Esophagus muscularis mucosa (tissue), 4 donors: ENCODE results near the gene GHR. TPM values are rescaled to one million over a fixed set of nuclear protein-coding genes. Genes with fewer than 3 reads are reported as not detected.
"Not testable (repeated sequence)": the region's sequence is repeated elsewhere in the genome, so short reads cannot be mapped to it uniquely, and the experiment has no call there.

ENCODE experiments used
- DNase-seq: peaks from one replicate; pipeline ENCODE4 v3.0.0-alpha.2; 2017; ENCODE audit errors: extremely low spot score
- H3K27ac ChIP-seq, 4 donors: fragments of 200-600 bp; sonication (generic); replicated peaks in 1 of 4; 1 replicate in 3 of 4; 2 replicates in 1 of 4; pipeline ENCODE4 v1.5.1; 2016 to 2019; ENCODE audit warnings: mild to moderate bottlenecking in 1 of 4
- H3K27me3 ChIP-seq, 4 donors: fragments of 200-600 bp; sonication (generic); one replicate each; pipeline versions ENCODE4 v1.5.1 to v1.6.0; 2016 to 2019
- H3K36me3 ChIP-seq, 4 donors: fragments of 200-600 bp; sonication (generic); one replicate each; pipeline ENCODE4 v1.5.1; 2016 to 2019
- H3K4me1 ChIP-seq, 4 donors: fragments of 200-600 bp; sonication (generic); one replicate each; pipeline ENCODE4 v1.5.1; 2016 to 2019
- H3K4me3 ChIP-seq, 4 donors: fragments of 200-600 bp; sonication (generic); 1 replicate in 2 of 4; 2 replicates in 2 of 4; pipeline ENCODE4 v1.5.1; 2016 to 2019; ENCODE audit warnings: mild to moderate bottlenecking in 4 of 4, moderate library complexity in 1 of 4
- H3K9me3 ChIP-seq, 4 donors: fragments of 200-600 bp; sonication (generic); 1 replicate in 3 of 4; 2 replicates in 1 of 4; pipeline ENCODE4 v1.5.1; 2016 to 2019
- EP300 ChIP-seq: sonication (generic); formaldehyde crosslinking; IDR thresholded peaks from one replicate; pipeline ENCODE4 v1.6.1; 2017; ENCODE audit warnings: antibody characterized with exemption
- POLR2A ChIP-seq: fragments of 450-650 bp; IDR thresholded peaks from one replicate; pipeline ENCODE4 v1.6.1; 2017; ENCODE audit warnings: antibody characterized with exemption, moderate library complexity, mild to moderate bottlenecking, low read depth
- POLR2AphosphoS5 ChIP-seq, 2 donors: sonication (generic); formaldehyde crosslinking; IDR thresholded peaks; one replicate each; pipeline ENCODE4 v1.6.1; 2017; ENCODE audit warnings: antibody characterized with exemption in 2 of 2
- WGBS: methylation state at CpG from one replicate; pipeline ENCODE4 v1.1.5; 2018; 5-methylcytosine and 5-hydroxymethylcytosine counted together
- intact Hi-C: fragments of 100-400 bp; cut with DNase I; formaldehyde crosslinking; loops from one replicate; pipeline ENCODE4 v1.15.1; 2023
- total RNA-seq, 4 donors: library from RNA; depleted of rRNA; stranded (reverse); fragments of >200 nt; gene quantifications; one replicate each; pipeline versions ENCODE4 v1.1.0 to v1.2.1, GENCODE V29; 2016
- TF ChIP-seq, protein P1 (sequence below), 3 experiments: fragments of 200-600 bp in 2 of 3; fragments of 450-650 bp in 1 of 3; sonication (generic) in 2 of 3; IDR thresholded peaks; one replicate each; pipeline ENCODE4 v1.5.1; 2017 to 2019; ENCODE audit warnings: antibody characterized with exemption in 3 of 3, mild to moderate bottlenecking in 2 of 3, moderate library complexity in 1 of 3

GHR gene
- total RNA-seq, 4 donors from 2014 or later, result 5.3 to 9.1 (median 6.5) TPM

GRCh38 chr5:42570966-42571960 lies 148.0 kb downstream of the GHR start:
- DNase-seq, result no peak
- Histone ChIP-seq H3K9me3 (no peaks in the 10 kb centered on the region), H3K36me3 (no peaks in the 10 kb centered on the region), H3K27me3 (no peaks in the 10 kb centered on the region), H3K4me3 (no peak overlapping the region), H3K27ac (no peak overlapping the region), H3K4me1 (peaks cover 22 to 30% (median 25%) of the 10 kb centered on the region in 4 donors)
- 72% methylated on average over 8 of the region's 8 CpGs for WGBS
- no peak for TF ChIP-seq EP300
- no peak for TF ChIP-seq POLR2A
- TF ChIP-seq, protein P1, sequence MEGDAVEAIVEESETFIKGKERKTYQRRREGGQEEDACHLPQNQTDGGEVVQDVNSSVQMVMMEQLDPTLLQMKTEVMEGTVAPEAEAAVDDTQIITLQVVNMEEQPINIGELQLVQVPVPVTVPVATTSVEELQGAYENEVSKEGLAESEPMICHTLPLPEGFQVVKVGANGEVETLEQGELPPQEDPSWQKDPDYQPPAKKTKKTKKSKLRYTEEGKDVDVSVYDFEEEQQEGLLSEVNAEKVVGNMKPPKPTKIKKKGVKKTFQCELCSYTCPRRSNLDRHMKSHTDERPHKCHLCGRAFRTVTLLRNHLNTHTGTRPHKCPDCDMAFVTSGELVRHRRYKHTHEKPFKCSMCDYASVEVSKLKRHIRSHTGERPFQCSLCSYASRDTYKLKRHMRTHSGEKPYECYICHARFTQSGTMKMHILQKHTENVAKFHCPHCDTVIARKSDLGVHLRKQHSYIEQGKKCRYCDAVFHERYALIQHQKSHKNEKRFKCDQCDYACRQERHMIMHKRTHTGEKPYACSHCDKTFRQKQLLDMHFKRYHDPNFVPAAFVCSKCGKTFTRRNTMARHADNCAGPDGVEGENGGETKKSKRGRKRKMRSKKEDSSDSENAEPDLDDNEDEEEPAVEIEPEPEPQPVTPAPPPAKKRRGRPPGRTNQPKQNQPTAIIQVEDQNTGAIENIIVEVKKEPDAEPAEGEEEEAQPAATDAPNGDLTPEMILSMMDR (IDR thresholded peaks at IDR 0.05), result no peak
- TF ChIP-seq POLR2AphosphoS5 (IDR thresholded peaks at IDR 0.05), result no peak
- intact Hi-C loops, result no loop called here

- Histone ChIP-seq H3K27ac (no peak overlapping the region), H3K27me3 (no peaks in the 10 kb centered on the region), H3K9me3 (no peaks in the 10 kb centered on the region), H3K4me1 (peaks cover 12 to 21% (median 16%) of the 10 kb centered on the region in 4 donors), H3K4me3 (no peak overlapping the region), H3K36me3 (no peaks in the 10 kb centered on the region)
- TF ChIP-seq, protein P1 (IDR thresholded peaks at IDR 0.05), result no peak
- TF ChIP-seq EP300 (no peak), POLR2A (no peak), POLR2AphosphoS5 (IDR thresholded peaks at IDR 0.05) (no peak)
- 84% methylated on average over 3 of the region's 3 CpGs for WGBS
- intact Hi-C loops, result no loop called here
- DNase-seq, result no peak
Observed at GRCh38 chr5:42572313-42572712, 149.1 kb downstream of the GHR start.

DNA sequence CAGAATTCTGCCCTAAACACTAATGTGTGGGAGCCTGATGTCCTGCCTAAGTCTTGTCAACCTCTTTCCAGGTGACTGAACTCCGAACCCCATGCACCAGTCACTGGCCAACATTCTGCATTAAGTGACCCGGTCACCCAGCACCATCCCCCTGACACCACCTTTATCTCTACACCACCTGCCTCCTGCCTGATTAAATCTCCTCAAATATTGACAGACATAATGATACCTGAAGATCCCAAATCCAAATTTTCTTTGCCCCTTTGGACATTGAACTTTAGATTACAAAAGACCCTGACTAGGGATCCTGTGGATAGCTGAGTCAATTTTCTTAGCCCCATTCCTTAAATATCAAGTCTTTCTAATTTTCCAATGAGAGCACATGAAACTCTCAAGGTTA lies 150.1 kb downstream of the GHR start:
- no peaks in the 10 kb centered on the region for H3K27me3 ChIP-seq
- WGBS, result 89% methylated on average over 2 of the region's 2 CpGs
- peaks cover 8 to 13% (median 11%) of the 10 kb centered on the region in 4 donors for H3K4me1 ChIP-seq
- no peak for TF ChIP-seq POLR2A
- TF ChIP-seq, protein P1 (IDR thresholded peaks at IDR 0.05), result no peak
- TF ChIP-seq EP300, result no peak
- no peak for TF ChIP-seq POLR2AphosphoS5 (IDR thresholded peaks at IDR 0.05)
- H3K36me3 ChIP-seq, result no peaks in the 10 kb centered on the region
- no peak for DNase-seq
- no peak overlapping the region for H3K27ac ChIP-seq
- no peak overlapping the region for H3K4me3 ChIP-seq
- intact Hi-C loops, result no loop called here
- H3K9me3 ChIP-seq, result no peaks in the 10 kb centered on the region

DNA sequence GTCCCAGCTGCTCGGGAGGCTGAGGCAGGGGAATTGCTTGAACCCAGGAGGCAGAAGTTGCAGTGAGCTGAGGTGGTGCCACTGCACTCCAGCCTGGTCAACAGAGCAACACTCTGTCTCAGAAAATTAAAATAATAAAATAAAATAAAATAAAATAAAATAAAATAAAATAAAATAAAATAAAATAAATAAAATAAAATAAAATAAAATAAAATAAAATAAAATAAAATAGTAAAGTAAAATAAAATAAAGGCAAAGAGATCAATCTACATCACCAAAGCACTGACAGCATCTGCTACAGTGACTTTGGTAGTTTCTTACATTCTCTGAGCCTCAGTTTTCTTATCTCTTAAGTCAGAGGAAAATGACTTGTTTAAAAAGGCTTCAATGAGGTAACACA lies 152.7 kb downstream of the GHR start:
- H3K36me3 ChIP-seq, intact Hi-C loops, H3K27me3 ChIP-seq, DNase-seq, H3K9me3 ChIP-seq, H3K4me3 ChIP-seq, H3K27ac ChIP-seq: not testable (repeated sequence)
- WGBS, result 91% methylated on average over 1 of the region's 1 CpG
- H3K4me1 ChIP-seq, result peaks cover 7 to 12% (median 9%) of the 10 kb centered on the region in 4 donors

GRCh38 chr5:42578901-42579300 lies 155.7 kb downstream of the GHR start:
- intact Hi-C loops, DNase-seq, H3K27ac ChIP-seq, H3K9me3 ChIP-seq, H3K27me3 ChIP-seq, H3K4me3 ChIP-seq, H3K36me3 ChIP-seq: not testable (repeated sequence)
- WGBS, result 92% methylated on average over 1 of the region's 1 CpG
- H3K4me1 ChIP-seq, result peaks cover 0 to 12% (median 4%) of the 10 kb centered on the region in 4 donors
